GM10266 (cell line): ENCODE results near the gene POMT1.

Experiments used
- DNase-seq: peaks from one replicate; pipeline ENCODE4 v3.0.0; 2012; ENCODE audit errors: extremely low spot score
- TF ChIP-seq, protein P1 (sequence below): IDR thresholded peaks from 2 replicates; pipeline ENCODE4 v1.5.1; 2012; ENCODE audit warnings: mild to moderate bottlenecking, low read depth; ENCODE audit not compliant: control insufficient read depth, insufficient read depth; ENCODE audit errors: missing control alignments

Gene POMT1

GRCh38 chr9:131522257-131523085 lies 19.8 kb downstream of the POMT1 start:
- TF ChIP-seq, protein P1, sequence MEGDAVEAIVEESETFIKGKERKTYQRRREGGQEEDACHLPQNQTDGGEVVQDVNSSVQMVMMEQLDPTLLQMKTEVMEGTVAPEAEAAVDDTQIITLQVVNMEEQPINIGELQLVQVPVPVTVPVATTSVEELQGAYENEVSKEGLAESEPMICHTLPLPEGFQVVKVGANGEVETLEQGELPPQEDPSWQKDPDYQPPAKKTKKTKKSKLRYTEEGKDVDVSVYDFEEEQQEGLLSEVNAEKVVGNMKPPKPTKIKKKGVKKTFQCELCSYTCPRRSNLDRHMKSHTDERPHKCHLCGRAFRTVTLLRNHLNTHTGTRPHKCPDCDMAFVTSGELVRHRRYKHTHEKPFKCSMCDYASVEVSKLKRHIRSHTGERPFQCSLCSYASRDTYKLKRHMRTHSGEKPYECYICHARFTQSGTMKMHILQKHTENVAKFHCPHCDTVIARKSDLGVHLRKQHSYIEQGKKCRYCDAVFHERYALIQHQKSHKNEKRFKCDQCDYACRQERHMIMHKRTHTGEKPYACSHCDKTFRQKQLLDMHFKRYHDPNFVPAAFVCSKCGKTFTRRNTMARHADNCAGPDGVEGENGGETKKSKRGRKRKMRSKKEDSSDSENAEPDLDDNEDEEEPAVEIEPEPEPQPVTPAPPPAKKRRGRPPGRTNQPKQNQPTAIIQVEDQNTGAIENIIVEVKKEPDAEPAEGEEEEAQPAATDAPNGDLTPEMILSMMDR, result no peak

GRCh38 chr9:131523086-131523388 lies 20.3 kb downstream of the POMT1 start:
- DNase-seq, result no peak
- TF ChIP-seq, protein P1, result no peak

More at GRCh38 chr9:131522257-131523085, 19.8 kb downstream of the POMT1 start:
- DNase-seq, result peak; percentile 13

- TF ChIP-seq, protein P1, result no peak
- peak; percentile 15 for DNase-seq
Observed at GRCh38 chr9:131523451-131524435, 21.0 kb downstream of the POMT1 start.

DNA sequence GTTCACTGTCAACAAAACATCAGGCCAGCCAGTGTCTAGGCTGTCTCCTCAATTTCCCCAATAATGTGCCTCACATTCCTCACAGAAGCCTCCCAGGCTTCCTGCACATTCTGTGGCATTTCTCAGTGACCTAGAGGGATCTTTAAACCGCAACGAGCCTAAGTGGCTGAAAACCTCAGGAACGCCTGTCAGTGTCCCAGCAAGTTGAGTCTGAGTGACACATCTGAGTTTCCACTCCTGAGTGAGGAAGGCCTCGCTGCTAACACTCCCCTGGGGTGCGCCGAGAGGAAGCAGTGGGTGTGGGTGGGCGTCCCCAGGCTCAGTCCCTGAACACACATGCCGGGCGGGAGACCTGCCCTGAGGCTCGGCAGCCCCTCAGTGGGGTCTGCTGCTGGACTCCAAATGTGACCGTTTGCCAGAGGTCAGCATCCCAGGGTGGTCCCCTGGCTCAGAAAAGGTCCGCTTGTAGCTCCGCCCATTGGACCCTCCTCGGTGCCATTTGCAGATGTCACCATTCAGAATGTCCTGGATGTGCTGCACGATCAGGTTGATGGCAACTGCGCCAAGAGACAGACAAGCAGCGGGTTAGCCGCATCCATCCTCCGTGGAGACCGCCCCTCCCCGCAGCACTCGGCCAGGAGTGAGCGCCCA lies 22.1 kb downstream of the POMT1 start:
- TF ChIP-seq, protein P1, result no peak
- DNase-seq, result no peak

DNA sequence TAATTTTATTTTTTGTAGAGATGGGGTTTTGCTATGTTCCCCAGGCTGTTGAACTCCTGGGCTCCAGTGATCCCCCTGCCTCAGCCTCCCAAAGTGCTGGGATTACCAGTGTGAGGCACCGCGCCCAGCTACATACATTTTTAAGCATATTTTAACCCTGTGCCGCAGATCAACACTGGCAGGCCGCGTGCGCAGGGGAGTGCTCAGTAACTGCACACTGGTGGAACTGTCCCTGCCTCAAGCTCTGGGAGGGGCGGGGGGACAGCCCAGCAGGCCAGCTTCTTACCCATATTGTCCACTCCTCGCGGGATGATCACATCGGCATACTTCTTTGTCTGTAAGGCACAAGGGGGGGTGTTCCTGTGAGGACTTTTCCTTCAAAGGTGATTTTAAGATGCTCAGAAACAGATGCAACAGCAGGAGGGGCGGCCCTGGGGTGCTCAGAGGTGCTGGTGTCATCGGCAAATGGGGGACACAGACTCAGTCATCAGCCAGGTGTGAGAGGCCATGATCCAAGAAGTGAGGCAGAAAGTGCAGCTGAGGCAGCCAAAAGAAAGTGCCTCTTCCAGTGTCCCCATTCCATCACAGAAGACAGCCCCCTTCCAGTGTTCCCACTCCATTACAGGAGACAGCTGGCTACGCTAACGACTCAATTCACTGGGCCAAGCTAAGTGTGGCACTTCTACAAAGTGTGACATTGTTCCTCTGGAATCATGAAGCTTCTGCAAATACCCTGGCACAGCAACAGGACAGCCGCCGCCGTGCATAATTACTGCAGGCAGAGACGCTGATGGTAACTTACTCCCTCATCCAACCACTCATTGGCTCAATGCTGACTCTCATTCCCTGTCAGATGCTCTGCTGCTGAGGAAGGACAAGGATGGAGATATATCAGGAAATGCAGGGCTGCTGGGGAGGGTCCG lies 23.2 kb downstream of the POMT1 start:
- TF ChIP-seq, protein P1, result no peak

DNA sequence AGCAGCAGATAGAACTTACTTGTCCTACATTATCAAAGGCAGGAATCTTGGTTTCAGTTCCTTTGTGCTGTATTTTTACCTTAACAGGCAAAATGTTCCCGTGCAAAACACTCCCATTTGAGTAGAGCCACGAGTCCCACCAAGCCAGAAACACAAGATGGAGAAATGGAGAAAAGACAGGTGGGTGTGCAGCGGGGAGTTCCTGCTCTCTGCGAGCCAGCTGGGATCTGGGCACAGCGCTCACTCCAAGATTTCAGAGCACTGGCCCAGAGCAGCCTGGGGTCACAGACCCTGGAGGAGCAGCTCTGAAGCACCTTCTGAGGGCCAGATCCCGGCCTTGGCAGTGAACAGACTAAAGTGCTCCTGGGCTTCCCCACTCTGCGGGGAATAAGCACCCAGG lies 25.5 kb downstream of the POMT1 start:
- no peak for DNase-seq
- TF ChIP-seq, protein P1, result no peak

More for the DNA sequence above, 23.2 kb downstream of the POMT1 start:
- DNase-seq, result no peak
